ENCODE data around the gene HK1. TPM values are rescaled to one million over a fixed set of nuclear protein-coding genes. Genes with fewer than 3 reads are reported as not detected.
"Not testable (repeated sequence)": the region's sequence is repeated elsewhere in the genome, so short reads cannot be mapped to it uniquely, and the experiment has no call there.

HK1 gene
- total and polyA plus RNA-seq, 10 donors = 19.0 to 108 (median 63.4) TPM

GRCh38 chr10:69323622-69324021 lies 45.3 kb downstream of the HK1 start:
- no peaks in the 10 kb centered on the region for H3K27me3 ChIP-seq (replicated peaks in 1 of 7)
- TF ChIP-seq POLR2A (IDR thresholded peaks at IDR 0.05) (no peak), CTCF (IDR thresholded peaks at IDR 0.05 in 8 of 11, conservative IDR thresholded peaks at IDR 0.05 in 3 of 11) (no peak), POLR2AphosphoS5 (IDR thresholded peaks at IDR 0.05) (no peak)
- H3K36me3 ChIP-seq = peaks cover 0 to 4% (median 0%) of the 10 kb centered on the region in 6 donors
- DNase-seq = no peak
- 88 to 100% (median 93%) methylated on average over 2 of the region's 2 CpGs for WGBS, 5 donors
- H3K9me3 ChIP-seq = no peaks in the 10 kb centered on the region
- no peak overlapping the region for H3K4me3 ChIP-seq
- H3K4me1 ChIP-seq = peaks cover 44 to 95% (median 71%) of the 10 kb centered on the region in 6 donors
- H3K27ac ChIP-seq = peak overlapping the region in 1 of 8 donors; percentile 10
- intact Hi-C loops (cut with DNase I; ENCODE audit: low total_unique reads) = no loop called here

GRCh38 chr10:69324583-69324982 lies 46.3 kb downstream of the HK1 start:
- DNase-seq = no peak
- WGBS, 5 donors = 70 to 84% (median 76%) methylated on average over 1 of the region's 1 CpG
- Histone ChIP-seq H3K36me3 (peaks cover 0 to 9% (median 0%) of the 10 kb centered on the region in 6 donors), H3K4me3 (no peak overlapping the region), H3K9me3 (no peaks in the 10 kb centered on the region), H3K4me1 (peaks cover 44 to 100% (median 78%) of the 10 kb centered on the region in 6 donors), H3K27ac (no peak overlapping the region), H3K27me3 (replicated peaks in 1 of 7) (no peaks in the 10 kb centered on the region)
- TF ChIP-seq POLR2A (IDR thresholded peaks at IDR 0.05) (no peak), POLR2AphosphoS5 (IDR thresholded peaks at IDR 0.05) (no peak), CTCF (IDR thresholded peaks at IDR 0.05 in 8 of 11, conservative IDR thresholded peaks at IDR 0.05 in 3 of 11) (no peak)
- intact Hi-C loops (cut with DNase I; ENCODE audit: low total_unique reads) = no loop called here

- DNase-seq; intact Hi-C loops (cut with DNase I; ENCODE audit: low total_unique reads); H3K27ac ChIP-seq; H3K9me3 ChIP-seq; H3K4me3 ChIP-seq; H3K27me3 ChIP-seq (replicated peaks in 1 of 7): not testable (repeated sequence)
- WGBS, 5 donors = 82 to 87% (median 86%) methylated on average over 24 of the region's 24 CpGs
- H3K4me1 ChIP-seq = peaks cover 31 to 98% (median 68%) of the 10 kb centered on the region in 6 donors
- peaks cover 0 to 19% (median 0%) of the 10 kb centered on the region in 6 donors for H3K36me3 ChIP-seq
These were observed 47.6 kb downstream of the HK1 start for GRCh38 chr10:69325637-69326523.

- H3K27ac ChIP-seq = no peak overlapping the region
- 91 to 97% (median 93%) methylated on average over 3 of the region's 3 CpGs for WGBS, 5 donors
- no peaks in the 10 kb centered on the region for H3K27me3 ChIP-seq (replicated peaks in 1 of 7)
- TF ChIP-seq POLR2AphosphoS5 (IDR thresholded peaks at IDR 0.05) = no peak
- TF ChIP-seq CTCF (IDR thresholded peaks at IDR 0.05 in 8 of 11, conservative IDR thresholded peaks at IDR 0.05 in 3 of 11) = no peak
- DNase-seq = no peak
- H3K9me3 ChIP-seq = no peaks in the 10 kb centered on the region
- peaks cover 0 to 27% (median 0%) of the 10 kb centered on the region in 6 donors for H3K36me3 ChIP-seq
- H3K4me1 ChIP-seq = peaks cover 30 to 98% (median 60%) of the 10 kb centered on the region in 6 donors
- no peak overlapping the region for H3K4me3 ChIP-seq
- intact Hi-C loops (cut with DNase I; ENCODE audit: low total_unique reads) = no loop called here
These were observed 48.4 kb downstream of the HK1 start for GRCh38 chr10:69326692-69327091.
